GM18508 (cell line): ENCODE data around the gene FOLR2.
"Not testable (repeated sequence)": the region's sequence is repeated elsewhere in the genome, so short reads cannot be mapped to it uniquely, and the experiment has no call there.

Experiments
- ATAC-seq: cut with Tn5 transposase; IDR thresholded peaks from one replicate; pipeline ENCODE4 v1.9.1; 2021; ENCODE audit warnings: moderate number of reproducible peaks; ENCODE audit not compliant: insufficient read depth, unreplicated experiment

FOLR2 gene

GRCh38 chr11:72204886-72205285 lies 11.7 kb upstream of the FOLR2 start:
- no peak for ATAC-seq

- ATAC-seq, result not testable (repeated sequence)
Observed at GRCh38 chr11:72206794-72207193, 9.8 kb upstream of the FOLR2 start.

DNA sequence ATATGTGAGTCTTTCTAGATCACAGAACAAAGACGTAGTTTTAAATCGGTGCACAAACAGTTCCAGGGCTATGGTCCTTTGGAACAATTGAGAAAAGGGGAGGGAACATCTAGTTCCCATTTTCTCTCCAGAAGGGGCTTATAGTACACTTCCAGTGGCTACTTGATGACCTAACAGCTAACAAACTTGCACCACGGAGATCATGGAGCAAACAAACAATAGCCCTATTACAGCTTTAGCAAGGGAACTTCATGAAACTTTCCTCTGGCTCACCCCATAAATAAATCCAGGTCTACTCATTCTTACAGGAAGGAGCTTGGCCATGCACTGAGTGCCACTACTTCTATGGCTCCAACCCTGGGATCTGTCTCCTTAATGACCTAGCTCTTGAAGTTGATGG lies 8.3 kb upstream of the FOLR2 start:
- no peak for ATAC-seq

- ATAC-seq, result no peak
Observed at GRCh38 chr11:72209101-72209500, 7.5 kb upstream of the FOLR2 start.

DNA sequence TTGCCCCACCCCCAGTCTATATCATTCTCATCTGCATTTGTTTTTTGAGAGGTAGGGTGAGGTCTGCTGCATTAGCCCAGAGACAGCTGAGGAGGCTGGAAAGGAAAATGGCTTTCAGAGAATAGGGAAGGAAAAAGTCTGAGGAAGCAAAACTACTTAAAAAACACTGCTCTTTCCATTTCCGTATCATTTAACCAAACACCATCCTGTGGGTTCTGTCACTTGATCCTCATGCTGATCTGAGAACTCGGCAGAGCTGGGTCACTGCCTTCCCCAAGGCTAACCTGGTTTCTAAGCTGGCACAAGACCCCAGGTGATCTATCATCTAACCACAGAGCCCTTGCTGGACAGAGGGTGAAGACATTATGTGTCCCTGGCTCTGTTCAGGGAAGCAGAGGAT lies 1.2 kb downstream of the FOLR2 start:
- ATAC-seq, result no peak

GRCh38 chr11:72218251-72218745 lies 1.7 kb downstream of the FOLR2 start:
- no peak for ATAC-seq

DNA sequence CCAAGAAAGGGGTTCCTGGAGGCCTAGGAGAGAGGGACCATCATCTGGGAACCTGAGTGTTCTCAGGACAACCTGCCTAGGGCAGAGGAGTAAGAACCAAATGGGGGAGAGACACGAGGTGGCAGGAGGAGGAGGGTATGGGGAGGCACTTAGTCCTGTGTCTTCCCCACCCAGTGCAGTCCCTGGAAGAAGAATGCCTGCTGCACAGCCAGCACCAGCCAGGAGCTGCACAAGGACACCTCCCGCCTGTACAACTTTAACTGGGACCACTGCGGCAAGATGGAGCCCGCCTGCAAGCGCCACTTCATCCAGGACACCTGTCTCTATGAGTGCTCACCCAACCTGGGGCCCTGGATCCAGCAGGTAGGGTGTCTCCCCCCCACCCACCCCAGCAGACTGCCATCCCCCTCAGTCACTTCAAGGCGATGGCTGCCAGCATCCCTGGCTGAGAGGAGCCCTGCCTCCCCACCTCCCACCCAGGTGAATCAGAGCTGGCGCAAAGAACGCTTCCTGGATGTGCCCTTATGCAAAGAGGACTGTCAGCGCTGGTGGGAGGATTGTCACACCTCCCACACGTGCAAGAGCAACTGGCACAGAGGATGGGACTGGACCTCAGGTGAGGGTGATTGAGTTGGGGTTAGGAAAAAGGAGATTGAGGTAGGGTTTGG lies 4.2 kb downstream of the FOLR2 start:
- no peak for ATAC-seq

- ATAC-seq, result no peak
Observed at GRCh38 chr11:72221386-72222075, 4.9 kb downstream of the FOLR2 start.

GRCh38 chr11:72222106-72222891 lies 5.7 kb downstream of the FOLR2 start:
- no peak for ATAC-seq

DNA sequence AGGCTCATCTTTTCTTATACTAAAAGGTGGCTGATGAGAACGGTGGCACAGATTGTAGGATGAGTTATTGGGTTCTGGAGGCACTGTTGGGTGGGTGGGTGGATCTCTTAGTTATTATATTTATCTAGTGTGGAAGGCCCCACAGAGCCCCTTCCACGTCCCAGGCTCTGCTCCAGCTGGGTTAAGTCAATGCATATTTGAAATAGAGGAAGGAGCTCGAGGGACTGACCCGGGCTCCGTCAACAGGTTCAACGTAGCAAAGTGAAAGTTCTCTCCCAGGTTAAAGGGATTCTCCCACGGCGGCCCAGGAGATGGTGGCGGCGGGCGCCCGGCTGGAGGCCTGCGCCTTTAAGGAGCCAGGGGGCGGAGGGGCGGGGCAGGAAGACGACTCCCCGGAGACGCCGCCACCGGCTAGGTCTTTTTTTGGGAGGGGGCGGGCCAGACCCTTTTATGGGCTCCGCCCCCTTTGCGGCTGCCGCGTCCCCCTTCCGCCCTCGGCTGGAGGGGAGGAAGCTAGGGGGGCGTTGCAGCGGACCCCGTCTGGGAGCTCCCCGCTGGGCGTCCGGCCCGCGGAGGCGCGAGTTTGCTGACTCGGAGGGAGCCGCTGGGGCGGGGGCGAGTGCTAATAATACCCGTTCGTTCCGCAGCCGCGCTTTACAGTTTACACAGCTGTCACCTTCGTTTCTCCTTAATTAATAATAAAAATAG lies 6.5 kb downstream of the FOLR2 start:
- ATAC-seq, result peak; percentile 43

- peak; percentile 27 for ATAC-seq
Observed at GRCh38 chr11:72223615-72224563, 7.3 kb downstream of the FOLR2 start.

DNA sequence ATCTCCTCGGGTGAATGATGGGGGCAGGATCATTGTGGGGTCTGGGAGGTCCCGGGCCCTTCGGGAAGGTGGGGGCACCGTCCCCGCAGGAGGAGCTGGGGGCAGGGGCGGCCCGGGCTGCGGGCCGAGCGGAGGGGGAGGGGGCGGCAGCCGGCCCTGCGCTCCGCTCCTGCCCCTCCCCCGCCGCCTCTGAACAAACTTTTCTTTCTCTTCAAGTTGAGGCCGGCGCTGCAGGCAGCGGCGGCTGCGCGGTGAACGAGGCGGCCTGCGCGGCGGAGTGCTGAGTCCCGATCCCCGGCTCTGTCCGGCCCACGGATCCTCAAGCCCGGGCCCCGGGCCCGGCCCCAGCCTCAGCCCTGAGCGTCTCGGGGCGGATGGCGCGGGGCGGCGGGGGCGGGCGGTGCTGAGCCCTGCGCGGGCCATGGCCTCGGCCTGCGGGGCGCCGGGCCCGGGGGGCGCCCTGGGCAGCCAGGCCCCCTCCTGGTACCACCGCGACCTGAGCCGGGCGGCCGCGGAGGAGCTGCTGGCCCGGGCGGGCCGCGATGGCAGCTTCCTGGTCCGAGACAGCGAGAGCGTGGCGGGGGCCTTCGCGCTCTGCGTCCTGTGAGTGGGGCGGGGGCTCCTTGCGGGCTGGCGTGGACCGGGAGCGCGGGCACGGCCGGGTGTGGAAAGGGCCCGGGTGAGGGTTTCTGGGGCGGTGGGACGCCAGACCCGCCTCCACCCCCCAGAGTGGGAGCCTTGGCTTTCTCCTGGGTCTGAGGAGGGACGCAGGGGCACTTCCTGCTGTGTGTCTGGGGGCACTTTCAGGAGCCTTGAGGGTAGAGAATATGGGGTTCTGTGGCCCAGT lies 8.2 kb downstream of the FOLR2 start, which contains the start of gene INPPL1:
Gene INPPL1, plus strand, starts transcription at position 204 of the 847 bp plus-strand sequence. Its CDS starts 218 bp downstream, at position 422.
- ATAC-seq, result no peak

- ATAC-seq, result no peak
Observed at GRCh38 chr11:72225411-72225951, 8.9 kb downstream of the FOLR2 start.

- no peak for ATAC-seq
Observed at GRCh38 chr11:72226701-72227100, 10.1 kb downstream of the FOLR2 start.

DNA sequence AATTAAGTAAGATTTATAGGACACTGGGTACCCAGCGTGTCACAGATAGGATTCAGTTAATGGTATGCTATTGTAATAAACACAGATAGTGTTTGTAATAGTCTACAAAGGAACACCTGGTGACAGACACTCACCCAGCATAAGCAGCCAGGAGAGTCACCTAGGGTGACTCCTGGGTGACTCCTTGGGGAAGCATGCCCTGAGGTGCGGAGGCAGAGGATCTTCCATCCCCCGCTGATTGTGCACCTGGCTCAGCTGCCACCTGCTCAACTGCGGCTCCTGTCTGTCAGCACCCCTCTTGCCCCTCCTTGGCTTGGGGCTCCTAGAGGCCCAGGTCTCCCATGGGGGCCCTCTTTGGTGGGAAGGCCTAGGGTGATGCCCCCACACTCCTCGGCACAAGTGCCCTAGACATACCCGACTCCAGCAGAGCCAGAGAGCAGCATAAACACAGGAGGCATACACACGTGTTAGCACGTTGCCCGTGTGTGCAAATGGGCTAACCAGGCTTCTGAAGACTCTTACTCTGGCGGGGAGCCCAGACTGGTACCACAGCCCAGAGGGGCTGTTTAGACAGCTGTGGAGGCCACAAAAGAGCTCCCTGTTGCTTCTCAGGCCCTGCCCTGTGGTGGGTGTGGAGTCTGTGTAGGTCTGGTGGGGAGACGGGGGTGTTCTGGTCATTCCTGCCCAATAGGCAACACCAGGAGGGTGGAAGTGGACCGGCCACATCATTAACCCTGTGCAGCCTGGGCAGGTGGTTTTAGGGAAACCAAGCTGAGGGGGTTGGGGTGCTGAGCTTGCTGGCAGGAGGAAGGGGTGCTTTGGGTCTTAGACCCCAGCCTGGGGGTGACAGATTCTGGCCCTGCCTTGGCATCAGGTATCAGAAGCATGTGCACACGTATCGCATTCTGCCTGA lies 11.0 kb downstream of the FOLR2 start:
- ATAC-seq, result no peak

GRCh38 chr11:72228229-72228843 lies 11.7 kb downstream of the FOLR2 start:
- ATAC-seq, result no peak

GRCh38 chr11:72228844-72229231 lies 12.2 kb downstream of the FOLR2 start:
- ATAC-seq, result no peak
